CD4-positive, alpha-beta T cell (primary cell): ENCODE measurements around the gene MYOD1. TPM values are rescaled to one million over a fixed set of nuclear protein-coding genes. Genes with fewer than 3 reads are reported as not detected.

Experiments
- ATAC-seq: fragments of 200-7000 bp; cut with Tn5 transposase; one replicate; pipeline ENCODE4 v1.10.0; 2022; ENCODE audit warnings: mild to moderate bottlenecking; ENCODE audit not compliant: poor library complexity
- CTCF ChIA-PET: fragments of 350-600 bp; sonication (Branson Sonifier 250); formaldehyde crosslinking; loops from one replicate; lab custom pipeline; 2021; ENCODE audit warnings: antibody characterized with exemption, inconsistent platforms; lab: Charles Lee
- POLR2A ChIA-PET: fragments of 350-600 bp; sonication (Branson Sonifier 250); formaldehyde crosslinking; loops from one replicate; lab custom pipeline; 2021; ENCODE audit warnings: antibody characterized with exemption, inconsistent platforms; lab: Charles Lee
- DNase-seq, 14 experiments: peaks; one replicate each; pipeline ENCODE4 v3.0.0-alpha.2; 2013 to 2020; ENCODE audit warnings: mixed read lengths in 2 of 14
- H3K27ac ChIP-seq, 2 donors: one replicate each; pipeline versions ENCODE4 v1.5.1 to v1.7.0; 2013; ENCODE audit warnings: low read length in 2 of 2, low read depth in 1 of 2, mild to moderate bottlenecking in 1 of 2
- H3K27me3 ChIP-seq, 2 experiments: 1 replicate in 1 of 2; 2 replicates in 1 of 2; pipeline versions ENCODE4 v1.6.1 to v1.7.0; 2013; ENCODE audit warnings: low read length in 2 of 2, control low read depth in 1 of 2, mild to moderate bottlenecking in 1 of 2, moderate library complexity in 1 of 2; ENCODE audit not compliant: insufficient read depth in 2 of 2, control insufficient read depth in 1 of 2
- H3K36me3 ChIP-seq: one replicate; pipeline ENCODE4 v1.6.1; 2013; ENCODE audit warnings: low read length, control low read depth; ENCODE audit not compliant: insufficient read depth
- H3K4me1 ChIP-seq: one replicate; pipeline ENCODE4 v1.6.1; 2013; ENCODE audit warnings: low read length, control low read depth; ENCODE audit not compliant: insufficient read depth
- H3K4me3 ChIP-seq: one replicate; pipeline ENCODE4 v1.5.1; 2013; ENCODE audit warnings: mild to moderate bottlenecking, low read length, moderate library complexity
- H3K9me3 ChIP-seq, 2 experiments: 1 replicate in 1 of 2; 2 replicates in 1 of 2; pipeline versions ENCODE4 v1.6.1 to v1.7.0; 2013; ENCODE audit warnings: low read length in 2 of 2, mild to moderate bottlenecking in 2 of 2, control low read depth in 1 of 2, moderate library complexity in 1 of 2; ENCODE audit not compliant: control insufficient read depth in 1 of 2, insufficient read depth in 1 of 2
- H3K27ac Mint-ChIP-seq: one replicate; pipeline ENCODE4 v1.8.0; 2020; ENCODE audit warnings: mixed read lengths
- H3K27me3 Mint-ChIP-seq: one replicate; pipeline ENCODE4 v1.8.0; 2021; ENCODE audit warnings: mixed read lengths
- H3K36me3 Mint-ChIP-seq: one replicate; pipeline ENCODE4 v1.8.0; 2021; ENCODE audit warnings: low read depth, mixed read lengths
- H3K4me1 Mint-ChIP-seq: one replicate; pipeline ENCODE4 v1.8.0; 2021; ENCODE audit warnings: low read depth, mixed read lengths
- H3K4me3 Mint-ChIP-seq: one replicate; pipeline ENCODE4 v1.8.0; 2020; ENCODE audit warnings: mild to moderate bottlenecking, mixed read lengths
- H3K9me3 Mint-ChIP-seq: one replicate; pipeline ENCODE4 v1.8.0; 2020; ENCODE audit warnings: mixed read lengths
- intact Hi-C, 2 experiments: fragments of 100-400 bp; cut with DNase I in 1 of 2; cut with micrococcal nuclease in 1 of 2; formaldehyde crosslinking; loops; one replicate each; pipeline versions ENCODE4 v1.15.1 to v1.9.0; 2023 to 2025; cut with DNase I, micrococcal nuclease
- total RNA-seq, 174 experiments: library from RNA in 2 of 174; stranded (reverse) in 2 of 174; gene quantifications; one replicate each; pipeline ENCODE4 v1.2.3 and lab custom pipeline; 2021 to 2026
- TF ChIP-seq, protein P1 (sequence below): fragments of 200-600 bp; IDR thresholded peaks from one replicate; pipeline ENCODE4 v1.8.0; 2022; ENCODE audit warnings: antibody characterized with exemption, mild to moderate bottlenecking

MYOD1 gene
- total RNA-seq, 2 experiments from 2014 or later: not detected

DNA sequence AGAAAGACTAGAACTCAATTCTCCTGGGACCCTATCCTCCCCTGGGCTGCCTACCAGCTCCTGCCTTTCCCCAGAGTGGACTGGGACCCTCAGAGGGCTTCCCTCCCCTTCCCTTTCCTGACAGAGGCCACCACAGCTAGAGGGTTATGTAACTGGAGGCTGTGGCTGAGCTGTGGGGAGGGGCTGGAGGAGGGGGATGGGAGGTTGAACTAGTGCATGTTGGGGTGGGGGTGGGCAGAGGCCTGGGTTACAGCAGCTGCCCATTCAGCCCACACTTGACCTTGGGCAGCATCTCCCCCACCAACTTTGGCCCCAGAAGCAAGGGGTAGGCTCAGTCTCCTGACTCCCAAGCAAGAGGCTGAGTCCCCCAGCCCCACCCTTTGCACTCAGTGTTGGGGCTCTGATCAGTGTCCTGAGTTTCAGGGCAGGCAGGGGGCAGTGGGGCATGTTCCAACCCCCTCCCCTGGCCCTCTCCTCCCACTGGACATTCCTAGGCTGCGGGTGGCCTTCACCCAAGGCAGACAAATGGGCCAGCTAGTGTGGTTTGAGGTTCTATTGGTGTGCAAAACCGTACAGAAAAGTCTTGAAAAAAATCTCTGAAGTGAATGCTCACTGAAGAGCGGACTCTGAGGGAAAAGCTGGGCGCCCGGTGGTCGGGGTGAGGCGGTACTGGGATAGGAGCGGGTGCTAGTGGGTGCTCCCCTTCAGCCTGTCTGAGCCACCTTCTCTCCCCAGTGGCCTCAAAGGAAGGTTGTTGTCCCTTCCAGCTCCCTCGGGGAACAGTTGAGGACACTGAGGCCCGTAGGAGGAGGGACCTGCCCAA, 19.0 kb downstream of the MYOD1 start:
- Histone ChIP-seq H3K27me3 (peaks cover 33 to 47% of the 10 kb centered on the region in 2 experiments), H3K4me3 (no peak overlapping the region), H3K9me3 (peaks cover 0 to 26% of the 10 kb centered on the region in 2 experiments), H3K27ac (no peak overlapping the region), H3K4me1 (no peaks in the 10 kb centered on the region), H3K36me3 (no peaks in the 10 kb centered on the region)
- POLR2A ChIA-PET: interaction anchor here (0.6 kb wide), 1 partner anchor 110 kb away, joined by 3 read pairs; no protein-coding TSS in a partner anchor
- peaks cover 10% of the 10 kb centered on the region for H3K4me1 Mint-ChIP-seq
- H3K4me3 Mint-ChIP-seq: no peak overlapping the region
- TF ChIP-seq, protein P1, sequence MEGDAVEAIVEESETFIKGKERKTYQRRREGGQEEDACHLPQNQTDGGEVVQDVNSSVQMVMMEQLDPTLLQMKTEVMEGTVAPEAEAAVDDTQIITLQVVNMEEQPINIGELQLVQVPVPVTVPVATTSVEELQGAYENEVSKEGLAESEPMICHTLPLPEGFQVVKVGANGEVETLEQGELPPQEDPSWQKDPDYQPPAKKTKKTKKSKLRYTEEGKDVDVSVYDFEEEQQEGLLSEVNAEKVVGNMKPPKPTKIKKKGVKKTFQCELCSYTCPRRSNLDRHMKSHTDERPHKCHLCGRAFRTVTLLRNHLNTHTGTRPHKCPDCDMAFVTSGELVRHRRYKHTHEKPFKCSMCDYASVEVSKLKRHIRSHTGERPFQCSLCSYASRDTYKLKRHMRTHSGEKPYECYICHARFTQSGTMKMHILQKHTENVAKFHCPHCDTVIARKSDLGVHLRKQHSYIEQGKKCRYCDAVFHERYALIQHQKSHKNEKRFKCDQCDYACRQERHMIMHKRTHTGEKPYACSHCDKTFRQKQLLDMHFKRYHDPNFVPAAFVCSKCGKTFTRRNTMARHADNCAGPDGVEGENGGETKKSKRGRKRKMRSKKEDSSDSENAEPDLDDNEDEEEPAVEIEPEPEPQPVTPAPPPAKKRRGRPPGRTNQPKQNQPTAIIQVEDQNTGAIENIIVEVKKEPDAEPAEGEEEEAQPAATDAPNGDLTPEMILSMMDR: no peak
- DNase-seq (no peak), ATAC-seq (no peak)
- no peak overlapping the region for H3K27ac Mint-ChIP-seq
- CTCF ChIA-PET: no interaction called here
- H3K36me3 Mint-ChIP-seq: no peaks in the 10 kb centered on the region
- no peaks in the 10 kb centered on the region for H3K9me3 Mint-ChIP-seq
- intact Hi-C loops: no loop called here
- peaks cover 46% of the 10 kb centered on the region for H3K27me3 Mint-ChIP-seq

DNA sequence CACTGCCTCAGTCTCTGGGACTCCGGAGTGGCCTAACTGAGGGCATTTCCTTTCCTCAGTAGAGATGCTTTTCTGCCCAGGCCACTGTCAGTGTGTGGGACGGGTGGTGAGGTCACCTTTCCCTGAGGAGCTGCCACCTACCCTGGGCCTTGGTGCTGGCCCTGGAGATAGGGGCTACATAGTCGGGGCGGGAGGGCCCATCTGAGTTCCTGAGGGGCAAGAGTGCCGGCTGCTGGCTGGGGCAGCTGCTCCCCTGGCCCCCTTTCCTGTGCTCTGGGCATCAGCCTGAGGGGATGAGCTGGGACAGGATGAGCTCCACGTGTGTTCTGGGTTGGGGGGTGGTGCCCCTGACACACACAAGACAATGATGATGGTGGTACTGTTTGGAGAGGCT, 20.6 kb downstream of the MYOD1 start:
- H3K27ac ChIP-seq: no peak overlapping the region
- no peaks in the 10 kb centered on the region for H3K4me1 ChIP-seq
- no peaks in the 10 kb centered on the region for H3K36me3 Mint-ChIP-seq
- H3K27me3 ChIP-seq: peaks cover 24 to 38% of the 10 kb centered on the region in 2 experiments
- peaks cover 47% of the 10 kb centered on the region for H3K27me3 Mint-ChIP-seq
- DNase-seq (no peak), ATAC-seq (no peak)
- no peak overlapping the region for H3K27ac Mint-ChIP-seq
- TF ChIP-seq, protein P1: no peak
- intact Hi-C loops: no loop called here
- CTCF ChIA-PET: no interaction called here
- peaks cover 5% of the 10 kb centered on the region for H3K4me1 Mint-ChIP-seq
- H3K4me3 ChIP-seq: no peak overlapping the region
- no peaks in the 10 kb centered on the region for H3K36me3 ChIP-seq
- POLR2A ChIA-PET: no interaction called here
- no peaks in the 10 kb centered on the region for H3K9me3 Mint-ChIP-seq
- H3K9me3 ChIP-seq: peaks cover 0 to 26% of the 10 kb centered on the region in 2 experiments
- no peak overlapping the region for H3K4me3 Mint-ChIP-seq

DNA sequence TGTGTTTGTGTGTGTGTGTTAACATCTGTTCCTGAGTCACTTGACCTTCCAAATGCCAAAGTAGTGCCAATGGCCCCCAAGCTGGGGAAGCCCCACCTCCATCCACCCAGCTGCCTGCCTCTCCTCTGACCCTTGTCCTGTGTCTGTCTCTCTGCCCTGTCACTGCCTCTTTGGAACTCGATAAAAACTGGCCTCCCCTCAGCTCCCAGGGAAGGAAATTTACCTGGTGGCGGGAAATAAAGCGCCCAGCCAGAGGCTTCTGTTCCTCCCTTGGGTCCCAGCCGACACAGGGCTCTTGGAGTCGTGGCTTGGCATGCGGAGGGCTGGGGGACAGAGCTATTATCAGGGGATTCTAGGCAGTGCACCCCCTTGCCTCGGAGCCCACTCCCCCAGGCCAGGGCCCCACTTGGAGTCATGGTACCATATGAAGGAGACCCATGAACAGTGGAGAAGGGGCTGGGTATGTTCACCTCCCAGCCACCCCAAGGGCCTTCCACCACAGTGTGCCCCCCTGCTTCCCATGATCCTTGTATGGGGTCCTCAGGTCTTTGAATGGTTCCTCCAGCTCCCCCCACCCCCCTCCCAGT, 21.4 kb downstream of the MYOD1 start:
- DNase-seq: no peak
- H3K36me3 ChIP-seq: no peaks in the 10 kb centered on the region
- TF ChIP-seq, protein P1: no peak
- no peaks in the 10 kb centered on the region for H3K4me1 ChIP-seq
- ATAC-seq: no peak
- Mint-ChIP-seq H3K27me3 (peaks cover 52% of the 10 kb centered on the region), H3K4me1 (peaks cover 5% of the 10 kb centered on the region), H3K4me3 (no peak overlapping the region), H3K9me3 (no peaks in the 10 kb centered on the region), H3K36me3 (no peaks in the 10 kb centered on the region), H3K27ac (no peak overlapping the region)
- H3K27ac ChIP-seq: no peak overlapping the region
- peaks cover 0 to 29% of the 10 kb centered on the region in 2 experiments for H3K9me3 ChIP-seq
- ChIA-PET CTCF (no interaction called here), POLR2A (no interaction called here)
- intact Hi-C loops: no loop called here
- no peak overlapping the region for H3K4me3 ChIP-seq
- H3K27me3 ChIP-seq: peaks cover 24 to 38% of the 10 kb centered on the region in 2 experiments
